ENCODE data around the gene ZBED4.

Gene ZBED4

DNA sequence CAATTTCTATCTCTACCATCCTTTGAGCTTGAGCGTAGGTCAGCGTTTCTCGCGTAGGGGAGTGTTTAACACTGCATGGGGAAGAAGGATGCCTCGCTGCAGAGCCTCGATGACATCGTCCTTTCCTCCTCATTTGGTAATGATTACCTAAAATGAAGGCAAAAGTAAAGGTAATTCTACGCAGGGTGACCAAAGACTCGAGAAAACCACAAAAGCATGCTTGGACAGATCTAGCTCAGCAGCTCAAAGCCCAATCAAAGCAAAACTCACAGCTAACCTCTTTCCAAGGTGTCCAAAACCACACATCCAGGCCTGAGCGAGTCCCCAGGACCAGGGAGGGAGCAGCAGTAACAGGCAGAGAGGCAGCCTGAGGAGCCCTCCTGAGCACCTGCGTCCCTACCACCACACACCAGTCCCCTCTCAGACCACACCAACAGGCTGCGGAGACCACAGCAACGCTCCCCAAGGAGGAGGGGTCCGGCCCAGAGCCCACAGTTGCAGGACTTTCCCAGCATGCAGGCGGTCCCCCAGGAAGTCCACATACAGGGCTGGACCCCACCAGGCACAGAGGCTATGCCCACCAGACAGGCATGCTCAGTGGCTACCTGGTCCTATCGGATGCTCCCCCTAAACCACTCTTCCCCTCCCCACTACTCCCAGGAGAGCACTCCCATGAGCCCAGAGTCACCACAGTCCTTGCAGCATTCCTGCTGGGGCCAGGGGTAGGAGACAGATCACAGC lies 29.3 kb upstream of the ZBED4 start:
- Histone ChIP-seq H3K79me2 (peaks cover 51% of the 10 kb centered on the region), H3K9ac (no peak overlapping the region), H3K36me3 (ENCODE audit: control insufficient read depth, insufficient read depth, low read length) (no peaks in the 10 kb centered on the region), H3K27me3 (ENCODE audit: control insufficient read depth, insufficient read depth, low read length) (no peaks in the 10 kb centered on the region), H3K4me3 (ENCODE audit: low read depth, low read length) (no peak overlapping the region), H3K9me3 (ENCODE audit: control insufficient read depth, low read length) (no peaks in the 10 kb centered on the region), H3K4me1 (no peaks in the 10 kb centered on the region), H3K4me2 (ENCODE audit: low read length) (no peak overlapping the region), H3K27ac (no peak overlapping the region), H2AFZ (no peak overlapping the region)
- TF ChIP-seq, protein P1, sequence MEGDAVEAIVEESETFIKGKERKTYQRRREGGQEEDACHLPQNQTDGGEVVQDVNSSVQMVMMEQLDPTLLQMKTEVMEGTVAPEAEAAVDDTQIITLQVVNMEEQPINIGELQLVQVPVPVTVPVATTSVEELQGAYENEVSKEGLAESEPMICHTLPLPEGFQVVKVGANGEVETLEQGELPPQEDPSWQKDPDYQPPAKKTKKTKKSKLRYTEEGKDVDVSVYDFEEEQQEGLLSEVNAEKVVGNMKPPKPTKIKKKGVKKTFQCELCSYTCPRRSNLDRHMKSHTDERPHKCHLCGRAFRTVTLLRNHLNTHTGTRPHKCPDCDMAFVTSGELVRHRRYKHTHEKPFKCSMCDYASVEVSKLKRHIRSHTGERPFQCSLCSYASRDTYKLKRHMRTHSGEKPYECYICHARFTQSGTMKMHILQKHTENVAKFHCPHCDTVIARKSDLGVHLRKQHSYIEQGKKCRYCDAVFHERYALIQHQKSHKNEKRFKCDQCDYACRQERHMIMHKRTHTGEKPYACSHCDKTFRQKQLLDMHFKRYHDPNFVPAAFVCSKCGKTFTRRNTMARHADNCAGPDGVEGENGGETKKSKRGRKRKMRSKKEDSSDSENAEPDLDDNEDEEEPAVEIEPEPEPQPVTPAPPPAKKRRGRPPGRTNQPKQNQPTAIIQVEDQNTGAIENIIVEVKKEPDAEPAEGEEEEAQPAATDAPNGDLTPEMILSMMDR (IDR thresholded peaks at IDR 0.05): no peak

DNA sequence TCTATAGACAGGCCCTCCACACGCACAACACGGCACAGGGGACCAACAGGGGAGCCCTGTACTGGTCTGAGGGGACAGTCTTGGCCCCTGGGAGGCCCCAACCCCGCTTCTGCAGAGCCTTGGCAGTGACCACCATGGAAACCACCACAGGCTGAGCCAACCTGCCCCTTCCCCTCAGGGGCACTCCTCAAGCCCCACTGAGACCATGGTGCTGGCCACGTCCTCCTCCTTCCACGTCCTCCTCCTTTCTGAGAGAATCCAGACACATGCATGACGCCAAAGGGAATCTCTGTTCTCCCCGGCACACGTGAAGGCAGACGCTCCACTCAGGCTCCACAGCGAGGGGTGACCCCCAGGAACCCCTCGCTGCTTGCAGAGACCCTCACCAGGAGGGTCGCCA lies 28.7 kb upstream of the ZBED4 start:
- H3K9ac ChIP-seq: no peak overlapping the region

DNA sequence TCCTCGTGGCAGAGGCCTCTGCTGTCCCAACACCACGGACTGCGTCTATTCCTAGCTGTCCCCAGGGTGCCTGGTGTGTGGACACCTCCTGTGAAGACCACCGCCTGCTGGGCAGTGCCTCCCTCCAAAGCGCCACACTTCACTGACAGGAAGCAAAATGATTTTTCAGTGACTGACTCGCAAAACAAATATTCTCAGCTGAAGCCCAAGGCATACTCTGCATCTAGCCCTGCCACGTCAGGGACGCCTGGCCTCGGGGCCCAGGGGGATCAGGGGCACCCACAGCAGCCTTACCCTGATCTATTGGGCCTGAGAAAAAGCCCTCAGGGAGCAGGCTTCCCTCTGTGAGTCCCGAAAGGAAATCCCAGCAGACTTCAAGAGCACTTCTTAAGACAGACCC lies 28.2 kb upstream of the ZBED4 start:
- H3K9ac ChIP-seq: no peak overlapping the region

More for the DNA sequence above, 28.7 kb upstream of the ZBED4 start:
- TF ChIP-seq, protein P1 (IDR thresholded peaks at IDR 0.05): no peak
- Histone ChIP-seq H3K4me1 (no peaks in the 10 kb centered on the region), H3K27me3 (ENCODE audit: control insufficient read depth, insufficient read depth, low read length) (no peaks in the 10 kb centered on the region), H3K9me3 (ENCODE audit: control insufficient read depth, low read length) (no peaks in the 10 kb centered on the region), H2AFZ (no peak overlapping the region), H3K27ac (no peak overlapping the region), H3K79me2 (peaks cover 49% of the 10 kb centered on the region), H3K4me2 (ENCODE audit: low read length) (no peak overlapping the region), H3K36me3 (ENCODE audit: control insufficient read depth, insufficient read depth, low read length) (no peaks in the 10 kb centered on the region), H3K4me3 (ENCODE audit: low read depth, low read length) (no peak overlapping the region)

DNA sequence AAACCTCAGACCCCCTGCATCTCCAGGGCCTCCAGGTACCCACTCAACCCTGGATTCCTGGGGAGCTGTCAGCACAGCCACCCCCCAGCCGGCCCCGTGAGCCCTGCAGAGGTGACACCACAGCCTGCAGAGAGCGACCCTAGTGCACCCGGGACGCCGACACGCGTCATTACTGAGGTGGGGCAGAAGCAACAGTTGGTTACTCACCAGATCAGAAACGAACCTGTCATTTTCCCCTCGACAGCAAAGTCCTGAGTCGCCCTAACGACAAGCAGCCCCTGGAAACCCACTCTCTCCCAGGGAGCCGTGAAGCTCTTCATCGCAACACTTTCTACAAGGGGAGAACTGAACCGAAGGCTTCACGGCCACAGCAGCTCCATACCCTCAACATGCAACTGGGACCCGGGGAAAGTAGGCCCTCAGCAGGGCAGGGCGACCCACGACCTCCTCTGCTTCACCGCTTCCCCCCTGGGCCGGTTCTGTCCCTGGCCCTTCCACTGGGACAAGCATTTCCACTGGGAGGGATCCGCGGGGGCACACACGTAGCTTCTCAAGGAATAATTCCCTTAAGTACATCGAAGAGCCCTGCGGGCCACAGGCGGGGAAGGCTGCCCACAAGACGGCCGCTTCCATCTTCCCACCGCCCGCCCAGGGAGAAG lies 27.6 kb upstream of the ZBED4 start:
- Histone ChIP-seq H3K9me3 (ENCODE audit: control insufficient read depth, low read length) (no peaks in the 10 kb centered on the region), H3K27me3 (ENCODE audit: control insufficient read depth, insufficient read depth, low read length) (no peaks in the 10 kb centered on the region), H2AFZ (no peak overlapping the region), H3K27ac (no peak overlapping the region), H3K4me1 (no peaks in the 10 kb centered on the region), H3K79me2 (peaks cover 44% of the 10 kb centered on the region), H3K4me3 (ENCODE audit: low read depth, low read length) (peak overlapping the region; percentile 86), H3K4me2 (ENCODE audit: low read length) (peak overlapping the region; percentile 95), H3K9ac (peak overlapping the region; percentile 61), H3K36me3 (ENCODE audit: control insufficient read depth, insufficient read depth, low read length) (no peaks in the 10 kb centered on the region)
- TF ChIP-seq, protein P1 (IDR thresholded peaks at IDR 0.05): no peak

More for the DNA sequence above, 28.2 kb upstream of the ZBED4 start:
- no peak overlapping the region for H3K4me3 ChIP-seq (ENCODE audit: low read depth, low read length)
- no peaks in the 10 kb centered on the region for H3K27me3 ChIP-seq (ENCODE audit: control insufficient read depth, insufficient read depth, low read length)
- no peak overlapping the region for H2AFZ ChIP-seq
- no peaks in the 10 kb centered on the region for H3K9me3 ChIP-seq (ENCODE audit: control insufficient read depth, low read length)
- no peaks in the 10 kb centered on the region for H3K36me3 ChIP-seq (ENCODE audit: control insufficient read depth, insufficient read depth, low read length)
- peaks cover 44% of the 10 kb centered on the region for H3K79me2 ChIP-seq
- H3K4me2 ChIP-seq (ENCODE audit: low read length): peak overlapping the region; percentile 95
- H3K4me1 ChIP-seq: no peaks in the 10 kb centered on the region
- no peak overlapping the region for H3K27ac ChIP-seq
- TF ChIP-seq, protein P1 (IDR thresholded peaks at IDR 0.05): no peak
